ENCODE results near the gene TINAGL1. TPM values are rescaled to one million over a fixed set of nuclear protein-coding genes. Genes with fewer than 3 reads are reported as not detected.

TINAGL1 gene
- total and polyA plus RNA-seq, 4 donors: 64.1 to 90.9 (median 84.2) TPM

DNA sequence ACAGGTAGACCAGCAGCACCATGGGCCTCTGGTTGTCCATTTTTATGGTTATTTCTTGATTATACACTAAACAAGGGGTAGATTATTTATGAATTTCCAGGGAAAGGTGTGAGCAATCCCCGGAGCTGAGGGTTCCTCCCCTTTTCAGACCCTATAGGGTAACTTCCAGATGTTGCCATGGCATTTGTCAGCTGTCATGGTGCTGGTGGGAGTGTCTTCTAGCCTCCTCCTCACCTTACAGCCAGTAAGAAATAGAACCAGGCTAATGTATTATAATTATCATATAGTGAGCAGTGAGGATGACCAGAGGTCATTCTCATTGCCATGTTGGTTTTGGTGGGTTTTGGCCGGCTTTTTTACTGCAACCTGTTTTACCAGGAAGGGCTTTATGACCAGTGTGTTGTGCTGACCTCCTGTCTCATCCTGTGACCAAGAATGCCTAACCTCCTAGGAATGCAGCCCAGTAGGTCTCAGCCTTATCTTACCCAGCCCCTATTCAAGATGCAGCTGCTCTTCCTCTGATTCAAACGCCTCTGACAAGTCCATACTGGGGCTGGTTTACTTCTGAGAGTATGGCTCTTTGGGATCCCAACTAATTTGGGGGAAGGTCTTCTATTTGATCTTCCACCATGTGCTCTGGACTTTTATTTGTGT is 13.5 kb upstream of the TINAGL1 start:
- Histone ChIP-seq H3K9ac (ENCODE audit: insufficient read depth in 1 of 2, low read length in 2 of 2) (no peak overlapping the region), H3K4me3 (no peak overlapping the region), H3K36me3 (ENCODE audit: control insufficient read depth in 4 of 4, insufficient read depth in 4 of 4, low read length in 4 of 4) (no peaks in the 10 kb centered on the region), H3K9me3 (ENCODE audit: control insufficient read depth in 4 of 4, insufficient read depth in 3 of 4, low read length in 3 of 4) (peaks cover 0 to 3% (median 0%) of the 10 kb centered on the region in 4 donors), H3K27ac (ENCODE audit: low read depth in 1 of 2, low read length in 1 of 2) (peak overlapping the region in 1 of 2 donors; percentile 40), H3K4me1 (ENCODE audit: control insufficient read depth in 5 of 5, insufficient read depth in 5 of 5, low read length in 5 of 5) (no peaks in the 10 kb centered on the region), H3K27me3 (ENCODE audit: control insufficient read depth in 3 of 3, insufficient read depth in 3 of 3, low read length in 2 of 3) (no peaks in the 10 kb centered on the region)
- DNase-seq (no peak), ATAC-seq (ENCODE audit: insufficient read depth, low FRiP score) (no peak)
- TF ChIP-seq, protein P1, sequence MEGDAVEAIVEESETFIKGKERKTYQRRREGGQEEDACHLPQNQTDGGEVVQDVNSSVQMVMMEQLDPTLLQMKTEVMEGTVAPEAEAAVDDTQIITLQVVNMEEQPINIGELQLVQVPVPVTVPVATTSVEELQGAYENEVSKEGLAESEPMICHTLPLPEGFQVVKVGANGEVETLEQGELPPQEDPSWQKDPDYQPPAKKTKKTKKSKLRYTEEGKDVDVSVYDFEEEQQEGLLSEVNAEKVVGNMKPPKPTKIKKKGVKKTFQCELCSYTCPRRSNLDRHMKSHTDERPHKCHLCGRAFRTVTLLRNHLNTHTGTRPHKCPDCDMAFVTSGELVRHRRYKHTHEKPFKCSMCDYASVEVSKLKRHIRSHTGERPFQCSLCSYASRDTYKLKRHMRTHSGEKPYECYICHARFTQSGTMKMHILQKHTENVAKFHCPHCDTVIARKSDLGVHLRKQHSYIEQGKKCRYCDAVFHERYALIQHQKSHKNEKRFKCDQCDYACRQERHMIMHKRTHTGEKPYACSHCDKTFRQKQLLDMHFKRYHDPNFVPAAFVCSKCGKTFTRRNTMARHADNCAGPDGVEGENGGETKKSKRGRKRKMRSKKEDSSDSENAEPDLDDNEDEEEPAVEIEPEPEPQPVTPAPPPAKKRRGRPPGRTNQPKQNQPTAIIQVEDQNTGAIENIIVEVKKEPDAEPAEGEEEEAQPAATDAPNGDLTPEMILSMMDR (IDR thresholded peaks at IDR 0.05; ENCODE audit: control extremely low read depth, extremely low read depth): no peak
- 40 to 61% methylated on average over 3 of the region's 3 CpGs for WGBS, 2 donors

DNA sequence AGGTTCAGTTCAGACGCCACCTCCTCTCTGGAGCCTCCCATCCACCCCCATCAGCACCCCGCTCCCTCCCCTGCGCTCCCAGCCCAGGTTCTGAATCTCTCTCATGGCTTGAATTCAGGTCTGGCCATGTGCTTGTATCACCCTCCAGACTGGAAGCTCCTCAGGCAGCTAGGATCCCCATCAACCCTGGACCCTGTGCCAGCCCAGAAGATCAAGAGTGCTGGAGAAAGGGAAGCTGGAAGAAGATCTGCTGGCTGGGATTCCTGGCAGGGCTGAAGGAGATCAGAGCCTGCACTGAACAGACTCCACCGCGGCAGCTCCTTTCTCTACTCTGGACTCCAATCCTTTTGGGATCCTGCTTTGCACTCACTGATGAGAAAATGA is 11.7 kb upstream of the TINAGL1 start:
- Histone ChIP-seq H3K27ac (ENCODE audit: low read depth in 1 of 2, low read length in 1 of 2) (no peak overlapping the region), H3K4me3 (no peak overlapping the region), H3K9ac (ENCODE audit: insufficient read depth in 1 of 2, low read length in 2 of 2) (no peak overlapping the region), H3K9me3 (ENCODE audit: control insufficient read depth in 4 of 4, insufficient read depth in 3 of 4, low read length in 3 of 4) (peaks cover 0 to 3% (median 0%) of the 10 kb centered on the region in 4 donors), H3K36me3 (ENCODE audit: control insufficient read depth in 4 of 4, insufficient read depth in 4 of 4, low read length in 4 of 4) (no peaks in the 10 kb centered on the region), H3K4me1 (ENCODE audit: control insufficient read depth in 5 of 5, insufficient read depth in 5 of 5, low read length in 5 of 5) (peaks cover 0 to 9% (median 0%) of the 10 kb centered on the region in 5 donors), H3K27me3 (ENCODE audit: control insufficient read depth in 3 of 3, insufficient read depth in 3 of 3, low read length in 2 of 3) (no peaks in the 10 kb centered on the region)
- 78 to 79% methylated on average over 5 of the region's 5 CpGs for WGBS, 2 donors
- TF ChIP-seq, protein P1 (IDR thresholded peaks at IDR 0.05; ENCODE audit: control extremely low read depth, extremely low read depth): no peak
- ATAC-seq (ENCODE audit: insufficient read depth, low FRiP score): no peak
- DNase-seq: no peak

DNA sequence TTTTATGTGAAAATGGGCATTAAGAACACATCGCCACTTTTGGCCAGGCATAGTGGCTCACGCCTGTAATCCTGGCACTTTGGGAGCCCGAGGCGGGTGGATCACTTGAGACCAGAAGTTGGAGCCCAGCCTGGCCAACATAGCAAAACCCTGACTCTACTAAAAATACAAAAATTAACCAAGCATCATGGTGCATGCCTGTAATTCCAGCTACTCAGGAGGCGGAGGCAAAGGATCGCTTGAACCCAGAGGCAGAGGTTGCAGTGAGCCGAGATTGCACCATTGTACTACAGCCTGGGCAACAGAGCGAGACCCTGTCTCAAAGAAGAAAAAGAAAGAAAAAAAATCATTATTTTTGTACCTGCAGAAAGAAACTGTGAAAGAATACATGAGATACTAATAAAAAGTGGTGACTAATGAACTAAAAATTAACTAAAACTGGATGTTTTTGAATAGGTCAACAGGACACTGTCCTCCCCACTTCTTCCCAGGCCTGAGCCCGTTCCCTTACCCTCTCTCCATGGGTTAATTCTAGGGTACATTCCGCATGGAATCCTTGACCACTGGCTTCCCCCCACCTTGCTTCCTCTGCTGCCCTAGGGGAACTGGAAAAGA is 8.3 kb upstream of the TINAGL1 start:
- DNase-seq (no peak), ATAC-seq (ENCODE audit: insufficient read depth, low FRiP score) (no peak)
- Histone ChIP-seq H3K36me3 (ENCODE audit: control insufficient read depth in 4 of 4, insufficient read depth in 4 of 4, low read length in 4 of 4) (no peaks in the 10 kb centered on the region), H3K4me1 (ENCODE audit: control insufficient read depth in 5 of 5, insufficient read depth in 5 of 5, low read length in 5 of 5) (peaks cover 0 to 16% (median 0%) of the 10 kb centered on the region in 5 donors), H3K27me3 (ENCODE audit: control insufficient read depth in 3 of 3, insufficient read depth in 3 of 3, low read length in 2 of 3) (no peaks in the 10 kb centered on the region), H3K9me3 (ENCODE audit: control insufficient read depth in 4 of 4, insufficient read depth in 3 of 4, low read length in 3 of 4) (no peaks in the 10 kb centered on the region), H3K9ac (ENCODE audit: insufficient read depth in 1 of 2, low read length in 2 of 2) (no peak overlapping the region), H3K4me3 (no peak overlapping the region), H3K27ac (ENCODE audit: low read depth in 1 of 2, low read length in 1 of 2) (peak overlapping the region in 1 of 2 donors; percentile 42)
- TF ChIP-seq, protein P1 (IDR thresholded peaks at IDR 0.05; ENCODE audit: control extremely low read depth, extremely low read depth): no peak
- 82 to 93% methylated on average over 10 of the region's 10 CpGs for WGBS, 2 donors

All from lung (tissue), 12 donors.